Measurements from ENCODE around the gene GAB1.
"Not testable (repeated sequence)": the region's sequence is repeated elsewhere in the genome, so short reads cannot be mapped to it uniquely, and the experiment has no call there.

GAB1 gene

GRCh38 chr4:143339497-143339896, 2.8 kb downstream of the GAB1 start:
- DNase-seq = no peak

GRCh38 chr4:143341186-143341755, 4.6 kb downstream of the GAB1 start:
- no peak for DNase-seq

GRCh38 chr4:143343276-143343831, 6.7 kb downstream of the GAB1 start:
- no peak for DNase-seq

GRCh38 chr4:143344041-143344440, 7.4 kb downstream of the GAB1 start:
- DNase-seq = no peak

- DNase-seq = no peak
Observed at GRCh38 chr4:143344774-143345173, 8.1 kb downstream of the GAB1 start.

GRCh38 chr4:143345356-143345755, 8.7 kb downstream of the GAB1 start:
- no peak for DNase-seq

GRCh38 chr4:143346206-143346605, 9.5 kb downstream of the GAB1 start:
- DNase-seq = no peak

GRCh38 chr4:143347484-143348111, 10.9 kb downstream of the GAB1 start:
- no peak for DNase-seq

- no peak for DNase-seq
Observed at GRCh38 chr4:143348233-143349077, 11.8 kb downstream of the GAB1 start.

- DNase-seq = not testable (repeated sequence)
Observed at GRCh38 chr4:143349858-143350527, 13.3 kb downstream of the GAB1 start.

- DNase-seq = no peak
Observed at GRCh38 chr4:143351149-143351691, 14.5 kb downstream of the GAB1 start.

GRCh38 chr4:143351774-143352451, 15.2 kb downstream of the GAB1 start:
- no peak for DNase-seq

- no peak for DNase-seq
Observed at GRCh38 chr4:143352720-143353119, 16.0 kb downstream of the GAB1 start.

- DNase-seq = no peak
Observed at GRCh38 chr4:143353797-143354196, 17.1 kb downstream of the GAB1 start.

- DNase-seq = no peak
Observed at GRCh38 chr4:143354990-143355389, 18.3 kb downstream of the GAB1 start.

- DNase-seq = no peak
Observed at GRCh38 chr4:143355540-143356217, 19.0 kb downstream of the GAB1 start.

- DNase-seq = no peak
Observed at GRCh38 chr4:143356493-143356892, 19.8 kb downstream of the GAB1 start.

GRCh38 chr4:143357161-143357845, 20.6 kb downstream of the GAB1 start:
- DNase-seq = no peak

- no peak for DNase-seq
Observed at GRCh38 chr4:143358419-143358818, 21.7 kb downstream of the GAB1 start.

GRCh38 chr4:143358923-143359643, 22.4 kb downstream of the GAB1 start:
- no peak for DNase-seq
